Measurements from ENCODE around the gene GPRC5C.

- TF ChIP-seq CTCF (IDR thresholded peaks at IDR 0.05) (no peak), EP300 (IDR thresholded peaks at IDR 0.05) (no peak), POLR2AphosphoS5 (IDR thresholded peaks at IDR 0.05) (no peak), POLR2A (IDR thresholded peaks at IDR 0.05; ENCODE audit: low read depth) (no peak)
These were observed 14.5 kb upstream of the GPRC5C start for GRCh38 chr17:74417178-74418045.

Measured in esophagus muscularis mucosa (tissue), 4 donors.